Measurements from ENCODE around the gene LRRC15. TPM values are rescaled to one million over a fixed set of nuclear protein-coding genes. Genes with fewer than 3 reads are reported as not detected.
A peak's percentile ranks its signal among the peaks of the same experiment; 100 is the strongest.

Gene LRRC15
- total RNA-seq, 5 donors from 2014 or later (not counting 1 experiment from before 2014, with no cell fraction given), result not detected

- peaks cover 7 to 9% (median 8%) of the 10 kb centered on the region in 3 donors for H3K4me1 Mint-ChIP-seq
- H3K9me3 ChIP-seq, result no peaks in the 10 kb centered on the region
- no peak overlapping the region for H3K27ac ChIP-seq (ENCODE audit: low read length)
- peaks cover 0 to 24% of the 10 kb centered on the region in 2 experiments for H3K27me3 ChIP-seq (replicated peaks in 1 of 2; ENCODE audit: control insufficient read depth in 2 of 2, extremely low read depth in 1 of 2, insufficient read depth in 2 of 2, low read length in 1 of 2)
- WGBS (ENCODE audit: insufficient coverage), result 23% methylated on average over 31 of the region's 39 CpGs
- H3K27me3 Mint-ChIP-seq, result peaks cover 0 to 2% of the 10 kb centered on the region in 2 donors
- ChIA-PET CTCF (no interaction called here), POLR2A (interaction anchor here in 1 of 2 donors (0.6 kb wide), 1 partner anchor 154 kb away, joined by 3 read pairs; no protein-coding TSS in a partner anchor)
- ATAC-seq (replicated peaks in 1 of 4) (peak; percentile 83 to 91 (median 89)), DNase-seq (peak in 25 of 35 experiments; percentile 14 to 56 (median 32))
- H3K9me3 Mint-ChIP-seq, result peaks cover 0 to 5% (median 5%) of the 10 kb centered on the region in 3 donors
- H3K4me1 ChIP-seq (ENCODE audit: control insufficient read depth in 1 of 2, extremely low read depth in 1 of 2, insufficient read depth in 2 of 2, low read length in 2 of 2), result peaks cover 0 to 11% of the 10 kb centered on the region in 2 experiments
- H3K4me3 ChIP-seq (ENCODE audit: control insufficient read depth in 1 of 2, extremely low read depth in 1 of 2, low read length in 1 of 2), result peak overlapping the region; percentile 36 to 49
- no peak overlapping the region for H3K4me3 Mint-ChIP-seq
- H3K36me3 Mint-ChIP-seq, result no peaks in the 10 kb centered on the region
- no peaks in the 10 kb centered on the region for H3K36me3 ChIP-seq (ENCODE audit: control insufficient read depth in 2 of 2, extremely low read depth in 1 of 2, insufficient read depth in 1 of 2, low read length in 1 of 2)
- H3K27ac Mint-ChIP-seq, result no peak overlapping the region
Observed at GRCh38 chr3:194323785-194324735, 45.5 kb downstream of the LRRC15 start.

GRCh38 chr3:194322678-194323211, 46.8 kb downstream of the LRRC15 start:
- no peaks in the 10 kb centered on the region for H3K36me3 Mint-ChIP-seq
- Histone ChIP-seq H3K36me3 (ENCODE audit: control insufficient read depth in 2 of 2, extremely low read depth in 1 of 2, insufficient read depth in 1 of 2, low read length in 1 of 2) (no peaks in the 10 kb centered on the region), H3K9me3 (no peaks in the 10 kb centered on the region), H3K27ac (ENCODE audit: low read length) (no peak overlapping the region), H3K4me3 (ENCODE audit: control insufficient read depth in 1 of 2, extremely low read depth in 1 of 2, low read length in 1 of 2) (no peak overlapping the region), H3K27me3 (replicated peaks in 1 of 2; ENCODE audit: control insufficient read depth in 2 of 2, extremely low read depth in 1 of 2, insufficient read depth in 2 of 2, low read length in 1 of 2) (peaks cover 0 to 32% of the 10 kb centered on the region in 2 experiments), H3K4me1 (ENCODE audit: control insufficient read depth in 1 of 2, extremely low read depth in 1 of 2, insufficient read depth in 2 of 2, low read length in 2 of 2) (peaks cover 0 to 11% of the 10 kb centered on the region in 2 experiments)
- 62% methylated on average over 18 of the region's 18 CpGs for WGBS (ENCODE audit: insufficient coverage)
- peak overlapping the region in 1 of 3 donors; percentile 44 for H3K4me3 Mint-ChIP-seq
- ChIA-PET POLR2A (interaction anchor here in 1 of 2 donors (0.5 kb wide), 1 partner anchor 154 kb away, joined by 3 read pairs; no protein-coding TSS in a partner anchor), CTCF (no interaction called here)
- DNase-seq, result no peak
- H3K4me1 Mint-ChIP-seq, result peaks cover 7 to 9% (median 8%) of the 10 kb centered on the region in 3 donors
- H3K9me3 Mint-ChIP-seq, result peaks cover 0 to 8% (median 6%) of the 10 kb centered on the region in 3 donors
- H3K27me3 Mint-ChIP-seq, result peaks cover 2 to 5% of the 10 kb centered on the region in 2 donors
- H3K27ac Mint-ChIP-seq, result peak overlapping the region in 1 of 2 donors; percentile 63
- no peak for ATAC-seq (replicated peaks in 1 of 4)

- H3K9me3 Mint-ChIP-seq, result peaks cover 0 to 8% (median 6%) of the 10 kb centered on the region in 3 donors
- Histone ChIP-seq H3K36me3 (ENCODE audit: control insufficient read depth in 2 of 2, extremely low read depth in 1 of 2, insufficient read depth in 1 of 2, low read length in 1 of 2) (no peaks in the 10 kb centered on the region), H3K9me3 (no peaks in the 10 kb centered on the region), H3K27ac (ENCODE audit: low read length) (no peak overlapping the region), H3K4me3 (ENCODE audit: control insufficient read depth in 1 of 2, extremely low read depth in 1 of 2, low read length in 1 of 2) (no peak overlapping the region), H3K4me1 (ENCODE audit: control insufficient read depth in 1 of 2, extremely low read depth in 1 of 2, insufficient read depth in 2 of 2, low read length in 2 of 2) (peaks cover 0 to 11% of the 10 kb centered on the region in 2 experiments), H3K27me3 (replicated peaks in 1 of 2; ENCODE audit: control insufficient read depth in 2 of 2, extremely low read depth in 1 of 2, insufficient read depth in 2 of 2, low read length in 1 of 2) (peaks cover 0 to 39% of the 10 kb centered on the region in 2 experiments)
- DNase-seq (no peak), ATAC-seq (replicated peaks in 1 of 4) (no peak)
- H3K4me3 Mint-ChIP-seq, result peak overlapping the region in 1 of 3 donors; percentile 44
- ChIA-PET CTCF (no interaction called here), POLR2A (interaction anchor here in 1 of 2 donors (0.6 kb wide), 1 partner anchor 1509 kb away, joined by 4 read pairs; no protein-coding TSS in a partner anchor)
- peaks cover 7 to 9% (median 8%) of the 10 kb centered on the region in 3 donors for H3K4me1 Mint-ChIP-seq
- H3K27ac Mint-ChIP-seq, result peak overlapping the region in 1 of 2 donors; percentile 63
- H3K36me3 Mint-ChIP-seq, result no peaks in the 10 kb centered on the region
- H3K27me3 Mint-ChIP-seq, result peaks cover 3 to 12% of the 10 kb centered on the region in 2 donors
- WGBS (ENCODE audit: insufficient coverage), result 86% methylated on average over 19 of the region's 26 CpGs
Observed at GRCh38 chr3:194321693-194322640, 47.6 kb downstream of the LRRC15 start.

GRCh38 chr3:194320744-194321243, 48.7 kb downstream of the LRRC15 start:
- H3K36me3 ChIP-seq (ENCODE audit: control insufficient read depth in 2 of 2, extremely low read depth in 1 of 2, insufficient read depth in 1 of 2, low read length in 1 of 2), result no peaks in the 10 kb centered on the region
- H3K9me3 ChIP-seq, result no peaks in the 10 kb centered on the region
- peaks cover 0 to 8% (median 6%) of the 10 kb centered on the region in 3 donors for H3K9me3 Mint-ChIP-seq
- POLR2A ChIA-PET, result no interaction called here
- peaks cover 0 to 15% of the 10 kb centered on the region in 2 experiments for H3K4me1 ChIP-seq (ENCODE audit: control insufficient read depth in 1 of 2, extremely low read depth in 1 of 2, insufficient read depth in 2 of 2, low read length in 2 of 2)
- no peak overlapping the region for H3K27ac ChIP-seq (ENCODE audit: low read length)
- H3K36me3 Mint-ChIP-seq, result no peaks in the 10 kb centered on the region
- H3K4me3 Mint-ChIP-seq, result no peak overlapping the region
- no peak overlapping the region for H3K4me3 ChIP-seq (ENCODE audit: control insufficient read depth in 1 of 2, extremely low read depth in 1 of 2, low read length in 1 of 2)
- DNase-seq (no peak), ATAC-seq (replicated peaks in 1 of 4) (no peak)
- H3K27me3 Mint-ChIP-seq, result peaks cover 9 to 22% of the 10 kb centered on the region in 2 donors
- H3K27me3 ChIP-seq (replicated peaks in 1 of 2; ENCODE audit: control insufficient read depth in 2 of 2, extremely low read depth in 1 of 2, insufficient read depth in 2 of 2, low read length in 1 of 2), result peaks cover 0 to 39% of the 10 kb centered on the region in 2 experiments
- WGBS (ENCODE audit: insufficient coverage), result 100% methylated on average over 1 of the region's 10 CpGs
- CTCF ChIA-PET, result interaction anchor here in 1 of 2 donors (0.8 kb wide), 1 partner anchor 655 kb away, joined by 4 read pairs; no protein-coding TSS in a partner anchor
- H3K27ac Mint-ChIP-seq, result no peak overlapping the region
- peaks cover 10 to 19% (median 11%) of the 10 kb centered on the region in 3 donors for H3K4me1 Mint-ChIP-seq

- H3K4me1 ChIP-seq (ENCODE audit: control insufficient read depth in 1 of 2, extremely low read depth in 1 of 2, insufficient read depth in 2 of 2, low read length in 2 of 2), result peaks cover 2 to 21% of the 10 kb centered on the region in 2 experiments
- WGBS (ENCODE audit: insufficient coverage), result 84% methylated on average over 3 of the region's 5 CpGs
- Mint-ChIP-seq H3K36me3 (no peaks in the 10 kb centered on the region), H3K27me3 (peaks cover 9 to 23% of the 10 kb centered on the region in 2 donors), H3K4me3 (no peak overlapping the region), H3K27ac (no peak overlapping the region), H3K9me3 (peaks cover 0 to 8% (median 6%) of the 10 kb centered on the region in 3 donors), H3K4me1 (peaks cover 14 to 22% (median 15%) of the 10 kb centered on the region in 3 donors)
- DNase-seq (no peak), ATAC-seq (replicated peaks in 1 of 4) (no peak)
- H3K9me3 ChIP-seq, result no peaks in the 10 kb centered on the region
- peaks cover 0 to 44% of the 10 kb centered on the region in 2 experiments for H3K27me3 ChIP-seq (replicated peaks in 1 of 2; ENCODE audit: control insufficient read depth in 2 of 2, extremely low read depth in 1 of 2, insufficient read depth in 2 of 2, low read length in 1 of 2)
- H3K27ac ChIP-seq (ENCODE audit: low read length), result no peak overlapping the region
- ChIA-PET POLR2A (no interaction called here), CTCF (interaction anchor here in 1 of 2 donors (0.6 to 0.8 kb wide), 2 partner anchors 87 to 654 kb away, joined by 3 to 4 read pairs; no protein-coding TSS in a partner anchor)
- H3K4me3 ChIP-seq (ENCODE audit: control insufficient read depth in 1 of 2, extremely low read depth in 1 of 2, low read length in 1 of 2), result no peak overlapping the region
- H3K36me3 ChIP-seq (ENCODE audit: control insufficient read depth in 2 of 2, extremely low read depth in 1 of 2, insufficient read depth in 1 of 2, low read length in 1 of 2), result no peaks in the 10 kb centered on the region
Observed at GRCh38 chr3:194320100-194320499, 49.4 kb downstream of the LRRC15 start.
